Cardiac fibroblast (primary cell): ENCODE data around the gene SOX10.

ENCODE experiments used
- DNase-seq, 2 donors: peaks; one replicate each; pipeline versions ENCODE4 v3.0.0 to v3.0.0-alpha.2; 2010; ENCODE audit warnings: low read depth in 2 of 2
- H3K4me3 ChIP-seq, 2 donors: replicated peaks in 1 of 2; 1 replicate in 1 of 2; 2 replicates in 1 of 2; pipeline ENCODE4 v1.5.1; 2011; ENCODE audit warnings: low read depth in 2 of 2, low read length in 2 of 2, mild to moderate bottlenecking in 2 of 2, moderate library complexity in 1 of 2
- CTCF ChIP-seq: IDR thresholded peaks from one replicate; pipeline ENCODE4 v1.5.1; 2011; ENCODE audit warnings: low read depth, mild to moderate bottlenecking, low read length, inconsistent platforms

SOX10 gene

GRCh38 chr22:38029370-38029769, 45.0 kb upstream of the SOX10 start:
- no peak overlapping the region for H3K4me3 ChIP-seq
- DNase-seq: no peak
- TF ChIP-seq CTCF: no peak

DNA sequence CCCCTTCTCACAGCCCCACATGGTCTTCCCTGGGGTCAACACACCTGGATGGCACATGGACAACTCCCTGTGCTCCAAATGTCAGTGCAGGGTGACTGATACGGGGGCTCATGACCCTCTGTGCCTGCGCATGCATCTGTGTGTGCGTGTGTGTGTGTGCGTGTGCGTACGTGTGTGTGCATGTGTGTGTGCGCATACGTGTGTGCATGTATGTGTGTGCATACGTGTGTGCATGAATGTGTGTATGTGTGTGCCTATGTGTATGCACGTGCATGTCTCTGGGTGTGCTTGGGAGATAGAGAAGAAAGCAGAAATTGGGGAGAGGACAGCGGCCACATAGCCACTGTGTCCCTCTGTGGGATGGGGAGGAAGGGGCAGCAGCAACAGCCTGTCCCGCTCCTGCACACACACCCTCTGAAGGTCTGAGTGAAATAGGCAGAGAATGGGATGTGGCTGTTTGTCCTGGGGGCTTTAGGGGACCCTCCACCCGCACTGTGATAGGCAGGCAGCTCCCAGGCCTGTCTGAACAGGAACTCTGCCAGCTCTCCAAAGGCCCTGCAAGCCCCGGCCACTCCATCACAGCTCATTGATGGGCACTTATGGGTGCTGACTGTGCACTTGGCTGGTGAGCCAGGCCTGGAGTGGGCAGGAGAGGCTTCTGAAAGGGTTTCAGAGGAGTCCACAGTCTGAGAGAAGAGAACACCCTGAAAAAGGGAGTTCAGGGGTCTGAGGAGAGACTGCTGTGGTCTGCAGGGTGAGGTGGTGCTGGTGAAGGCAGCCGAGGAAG, 44.2 kb upstream of the SOX10 start:
- H3K4me3 ChIP-seq: no peak overlapping the region
- no peak for DNase-seq
- TF ChIP-seq CTCF: no peak

DNA sequence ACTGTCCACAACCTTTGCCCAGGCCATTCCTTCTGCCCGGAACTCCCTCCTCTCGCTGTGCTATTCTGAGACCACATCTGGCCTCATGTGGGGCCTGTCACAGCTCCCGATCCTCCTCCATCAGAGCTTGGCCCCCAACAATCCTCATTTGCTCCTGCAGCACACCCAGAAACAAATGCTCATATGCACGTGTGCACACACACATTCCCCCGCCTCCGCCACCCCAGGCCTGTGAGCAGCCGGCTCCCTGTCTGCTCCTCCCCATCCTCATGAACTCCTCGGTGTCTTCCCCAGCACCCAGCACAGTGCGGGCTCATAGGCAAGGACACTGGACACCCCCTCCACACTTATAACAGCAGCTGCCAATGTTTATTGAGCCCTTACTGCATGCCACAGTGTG, 43.1 kb upstream of the SOX10 start:
- no peak overlapping the region for H3K4me3 ChIP-seq
- no peak for DNase-seq
- TF ChIP-seq CTCF: no peak

DNA sequence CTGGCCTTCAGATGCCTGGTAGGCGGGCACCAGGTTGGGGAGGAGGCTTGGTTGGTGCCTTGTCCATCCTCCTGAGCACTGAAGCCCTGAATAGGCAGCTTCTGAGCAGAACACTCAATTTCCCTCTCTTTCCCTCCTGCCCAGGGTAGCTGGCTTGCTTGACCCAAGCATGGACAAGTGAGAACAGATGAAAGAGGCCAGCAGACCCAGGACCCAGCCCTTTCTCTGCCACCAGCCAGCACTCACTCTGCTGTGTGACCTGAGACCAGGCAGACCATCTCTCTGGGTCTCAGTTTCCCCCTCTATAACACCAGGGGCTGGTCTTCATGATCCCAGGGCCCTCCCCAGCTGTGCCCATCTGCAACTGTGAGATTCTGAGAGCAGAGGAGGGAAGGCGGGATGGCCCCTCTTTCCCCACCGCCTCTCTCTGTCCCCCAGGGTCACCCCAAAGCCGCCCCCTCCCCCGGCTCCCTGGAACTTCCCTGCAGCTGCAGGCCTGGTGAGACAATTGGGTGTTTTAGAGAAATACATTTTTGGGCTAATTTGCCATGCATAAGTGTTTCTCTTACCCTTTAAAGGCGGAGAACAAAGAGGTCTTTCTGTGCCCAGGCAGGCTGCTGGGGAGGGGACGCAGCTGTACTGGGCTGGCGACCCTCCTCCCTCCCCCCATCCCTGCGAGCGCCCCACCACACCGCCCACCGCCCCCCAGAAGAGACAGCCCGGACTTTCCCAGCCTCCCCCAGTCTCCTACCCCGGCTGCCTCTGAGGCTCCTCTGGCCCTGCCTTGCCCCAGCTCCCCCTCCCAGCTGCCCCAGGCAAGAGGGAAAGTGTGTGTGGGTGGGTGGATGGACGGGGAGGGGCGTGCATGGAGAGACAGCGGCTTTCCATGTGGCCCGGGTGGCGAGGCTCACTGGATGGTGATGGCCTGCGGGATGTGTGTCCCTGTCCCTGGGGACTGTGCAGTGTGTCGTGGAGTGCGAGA, 42.1 kb upstream of the SOX10 start:
- DNase-seq: no peak
- no peak for TF ChIP-seq CTCF
- no peak overlapping the region for H3K4me3 ChIP-seq

GRCh38 chr22:38025514-38025913, 41.2 kb upstream of the SOX10 start:
- TF ChIP-seq CTCF: no peak
- H3K4me3 ChIP-seq: no peak overlapping the region
- no peak for DNase-seq

- H3K4me3 ChIP-seq: no peak overlapping the region
- no peak for DNase-seq
- TF ChIP-seq CTCF: no peak
Observed at GRCh38 chr22:38023045-38023444, 38.7 kb upstream of the SOX10 start.
